D721Med (cell line): Measurements from ENCODE around the gene SULT1C4.

Experiments used
- DNase-seq: peaks from one replicate; pipeline ENCODE4 v3.0.0; 2011; ENCODE audit warnings: low spot score; ENCODE audit not compliant: insufficient read length
- FAIRE-seq: peaks from 2 replicates; lab custom pipeline; 2011; peaks lifted over from hg19 to GRCh38; lab: Jason Lieb, UNC
- TF ChIP-seq, protein P1 (sequence below): IDR thresholded peaks from 2 replicates; pipeline ENCODE4 v1.5.1; 2012; ENCODE audit warnings: mild to moderate bottlenecking, control low read depth; ENCODE audit not compliant: insufficient read depth; ENCODE audit errors: missing control alignments

Gene SULT1C4

DNA sequence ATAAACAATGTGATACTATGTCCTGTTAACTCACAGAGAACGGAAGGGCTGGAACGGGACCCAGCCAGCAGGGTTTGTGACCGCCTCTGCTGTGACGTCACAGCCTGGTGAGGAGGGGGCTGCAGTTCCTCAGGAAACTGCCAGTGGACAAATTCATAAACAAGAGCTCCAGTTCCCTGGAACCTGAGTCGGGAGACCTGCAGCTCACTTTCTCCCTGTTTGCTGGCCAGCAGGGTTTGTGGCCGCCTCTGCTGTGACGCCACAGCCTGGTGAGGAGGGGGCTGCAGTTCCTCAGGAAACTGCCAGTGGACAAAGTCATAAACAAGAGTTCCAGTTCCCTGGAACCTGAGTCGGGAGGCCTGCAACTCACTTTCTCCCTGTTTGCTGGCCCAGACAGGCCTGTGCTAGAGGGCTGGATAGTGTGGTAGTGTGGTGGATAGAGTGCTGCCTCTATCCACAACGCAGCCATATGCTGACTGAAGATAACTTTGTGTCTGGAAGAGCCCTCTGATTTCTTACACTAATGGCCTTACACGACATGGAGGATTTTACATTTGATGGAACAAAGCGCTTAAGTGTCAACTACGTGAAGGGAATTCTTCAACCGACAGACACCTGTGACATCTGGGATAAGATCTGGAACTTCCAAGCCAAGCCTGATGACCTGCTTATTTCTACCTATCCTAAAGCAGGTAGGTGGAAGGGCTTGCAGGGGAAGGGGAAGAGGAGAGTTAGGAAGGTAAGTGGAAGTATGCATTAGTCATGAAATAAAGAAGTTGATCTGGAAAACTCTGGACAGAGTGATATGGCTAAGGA lies at the start of gene SULT1C4:
Gene SULT1C4, plus strand, starts transcription at position 140 of the 816 bp plus-strand sequence. Its CDS starts 384 bp downstream, at position 524.
- FAIRE-seq (no peak), DNase-seq (no peak)
- TF ChIP-seq, protein P1, sequence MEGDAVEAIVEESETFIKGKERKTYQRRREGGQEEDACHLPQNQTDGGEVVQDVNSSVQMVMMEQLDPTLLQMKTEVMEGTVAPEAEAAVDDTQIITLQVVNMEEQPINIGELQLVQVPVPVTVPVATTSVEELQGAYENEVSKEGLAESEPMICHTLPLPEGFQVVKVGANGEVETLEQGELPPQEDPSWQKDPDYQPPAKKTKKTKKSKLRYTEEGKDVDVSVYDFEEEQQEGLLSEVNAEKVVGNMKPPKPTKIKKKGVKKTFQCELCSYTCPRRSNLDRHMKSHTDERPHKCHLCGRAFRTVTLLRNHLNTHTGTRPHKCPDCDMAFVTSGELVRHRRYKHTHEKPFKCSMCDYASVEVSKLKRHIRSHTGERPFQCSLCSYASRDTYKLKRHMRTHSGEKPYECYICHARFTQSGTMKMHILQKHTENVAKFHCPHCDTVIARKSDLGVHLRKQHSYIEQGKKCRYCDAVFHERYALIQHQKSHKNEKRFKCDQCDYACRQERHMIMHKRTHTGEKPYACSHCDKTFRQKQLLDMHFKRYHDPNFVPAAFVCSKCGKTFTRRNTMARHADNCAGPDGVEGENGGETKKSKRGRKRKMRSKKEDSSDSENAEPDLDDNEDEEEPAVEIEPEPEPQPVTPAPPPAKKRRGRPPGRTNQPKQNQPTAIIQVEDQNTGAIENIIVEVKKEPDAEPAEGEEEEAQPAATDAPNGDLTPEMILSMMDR = no peak

DNA sequence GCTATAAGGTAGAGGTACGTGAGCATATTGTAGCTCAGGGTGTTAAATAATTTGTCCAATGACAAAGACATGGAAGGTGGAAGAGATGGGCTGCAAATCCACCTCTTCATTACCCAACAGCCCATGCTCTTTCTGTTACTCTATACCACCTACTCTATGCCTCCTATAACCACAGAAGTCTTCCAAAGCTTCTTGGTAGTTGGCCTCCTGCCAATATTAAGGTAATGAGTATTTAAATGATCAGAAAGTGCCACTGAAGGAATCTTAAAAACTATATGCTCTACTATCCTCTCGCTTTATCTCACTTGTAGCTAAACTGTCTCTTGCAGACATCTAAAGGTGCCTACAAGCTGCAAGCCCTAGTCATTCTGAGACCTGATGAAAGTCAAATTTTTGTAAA lies 48.0 kb upstream of the SULT1C4 start:
- TF ChIP-seq, protein P1 = no peak
- no peak for FAIRE-seq
- DNase-seq = no peak

DNA sequence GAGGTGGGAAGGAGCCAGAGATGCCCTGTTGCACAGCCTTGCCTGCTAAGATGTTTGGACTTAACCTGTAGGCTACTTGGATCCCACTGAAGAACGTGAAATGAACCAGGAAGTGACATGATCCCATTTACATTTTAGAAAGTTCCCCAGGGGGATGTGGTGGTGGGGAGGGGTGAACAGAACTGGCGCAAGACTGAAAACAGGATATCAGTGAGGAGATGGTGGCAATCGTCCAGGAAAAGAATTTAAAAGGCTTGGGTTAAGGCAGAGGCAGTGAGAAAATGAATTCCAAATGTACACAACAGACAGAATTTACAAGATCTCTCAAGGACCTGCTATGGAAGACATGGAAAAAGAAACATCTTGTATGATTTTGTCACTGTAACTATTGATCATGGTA lies 46.8 kb upstream of the SULT1C4 start:
- TF ChIP-seq, protein P1 = no peak
- DNase-seq (no peak), FAIRE-seq (no peak)

DNA sequence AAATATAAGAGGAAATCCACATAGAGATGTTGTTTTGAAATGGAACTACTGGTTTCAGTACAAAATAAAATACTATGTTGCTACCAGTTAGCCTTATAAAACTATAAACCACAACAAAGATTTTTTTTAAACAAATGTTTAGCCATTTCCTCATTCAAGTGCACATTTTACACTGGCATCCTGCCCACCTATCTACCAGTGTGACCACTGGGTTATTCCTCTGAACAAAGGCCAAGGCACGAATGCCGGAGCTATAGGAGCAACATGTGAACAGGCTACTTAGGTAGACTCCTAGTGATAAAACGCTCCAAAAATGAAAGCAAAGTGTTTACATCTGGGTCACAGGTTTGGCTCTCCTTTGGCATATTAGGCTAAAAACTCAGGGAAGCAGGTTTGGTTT lies 31.8 kb upstream of the SULT1C4 start:
- no peak for FAIRE-seq
- DNase-seq = no peak
- TF ChIP-seq, protein P1 = no peak

DNA sequence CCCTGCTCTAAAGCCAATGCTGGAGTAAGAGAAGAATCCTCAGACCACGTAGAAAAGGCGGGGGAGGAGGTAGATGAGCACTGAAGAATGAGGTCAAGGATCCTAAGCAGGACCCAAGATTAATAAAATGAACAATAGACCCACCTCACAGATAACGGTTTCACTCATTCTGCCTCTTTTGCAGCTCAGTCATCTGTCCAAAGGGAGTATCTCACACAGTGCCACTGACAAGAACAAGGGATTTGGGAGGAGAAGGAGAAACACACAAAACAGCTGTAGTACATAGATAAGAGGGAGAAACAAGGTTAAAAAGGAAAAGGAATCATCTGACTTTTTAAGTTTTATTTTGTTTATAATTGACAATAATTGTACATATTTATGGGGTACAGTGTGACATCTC lies 30.9 kb upstream of the SULT1C4 start:
- FAIRE-seq = no peak

DNA sequence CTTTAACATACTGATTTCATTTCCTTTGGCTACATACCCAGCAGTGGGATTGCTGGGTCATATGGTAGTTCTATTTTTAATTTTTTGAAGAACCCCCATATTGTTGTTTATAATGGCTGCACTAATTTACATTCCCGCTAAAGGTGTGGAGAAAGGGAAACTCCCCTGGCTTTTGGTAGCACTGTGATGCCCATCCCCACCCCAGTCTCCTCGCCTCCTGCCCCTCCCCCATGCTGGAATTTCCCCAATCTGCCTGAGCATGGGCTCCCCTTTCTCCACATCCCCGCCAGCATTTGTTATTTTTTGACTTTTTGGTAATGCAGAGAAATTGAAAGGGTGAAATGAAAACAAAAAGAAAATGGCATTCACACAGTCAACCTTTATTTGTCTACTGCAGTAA lies 30.0 kb upstream of the SULT1C4 start:
- FAIRE-seq (no peak), DNase-seq (no peak)
- TF ChIP-seq, protein P1 = no peak

More for the DNA sequence above, 30.9 kb upstream of the SULT1C4 start:
- DNase-seq = no peak
- TF ChIP-seq, protein P1 = no peak
